ENCODE results near the gene ODF4. TPM values are rescaled to one million over a fixed set of nuclear protein-coding genes. Genes with fewer than 3 reads are reported as not detected.

Gene ODF4
- total and polyA plus RNA-seq, 2 of the 4 experiments (the other 2 are of a cell fraction), result not detected

GRCh38 chr17:8382052-8382879 is 42.6 kb downstream of the ODF4 start:
- H3K18ac ChIP-seq (ENCODE audit: low read depth, low read length), result no peak overlapping the region
- peak overlapping the region; percentile 98 for H3K4me3 ChIP-seq (ENCODE audit: insufficient read depth, low read depth, low read length)
- H4K5ac ChIP-seq (ENCODE audit: low read depth, low read length), result peak overlapping the region; percentile 5
- peak overlapping the region; percentile 67 for H3K4ac ChIP-seq (ENCODE audit: low read depth, low read length)
- H3K14ac ChIP-seq (replicated peaks; ENCODE audit: low read depth, low read length), result peak overlapping the region; percentile 79
- peak overlapping the region; percentile 71 for H2AK5ac ChIP-seq (ENCODE audit: low read depth, low read length)
- H3K27me3 ChIP-seq (ENCODE audit: control insufficient read depth, insufficient read depth, low read length), result no peaks in the 10 kb centered on the region
- peak overlapping the region; percentile 96 for H3K9ac ChIP-seq (ENCODE audit: low read depth, low read length)
- peak overlapping the region; percentile 53 to 83; a peak in 3 of 4 replicates for H4K8ac ChIP-seq (ENCODE audit: low read depth in 2 of 2, low read length in 2 of 2)
- ATAC-seq (ENCODE audit: low read depth), result no peak
- DNase-seq, result no peak
- peak overlapping the region; percentile 51 for H4K91ac ChIP-seq (ENCODE audit: insufficient read depth, low read depth, low read length)
- H3K4me1 ChIP-seq (ENCODE audit: control insufficient read depth, insufficient read depth, low read length), result peaks cover 14% of the 10 kb centered on the region
- H3K27ac ChIP-seq (ENCODE audit: insufficient read depth, low read length), result peak overlapping the region; percentile 65
- peaks cover 37% of the 10 kb centered on the region for H4K20me1 ChIP-seq (ENCODE audit: insufficient read depth, low read length)
- H2AFZ ChIP-seq (replicated peaks; ENCODE audit: low read length, poor library complexity), result no peak overlapping the region
- no peaks in the 10 kb centered on the region for H3K9me3 ChIP-seq (ENCODE audit: control insufficient read depth, insufficient read depth, low read length)
- no peak overlapping the region for H2BK20ac ChIP-seq (ENCODE audit: low read depth, low read length)
- peak overlapping the region; percentile 94 for H3K56ac ChIP-seq (ENCODE audit: extremely low read depth, insufficient read depth, low read length)
- peak overlapping the region; percentile 95 for H2AK9ac ChIP-seq (replicated peaks; ENCODE audit: low read depth, low read length, poor library complexity)
- H2BK5ac ChIP-seq (ENCODE audit: low read depth, low read length, poor library complexity, severe bottlenecking), result peak overlapping the region; percentile 63
- peaks cover 4% of the 10 kb centered on the region for H3K9me1 ChIP-seq (ENCODE audit: insufficient read depth, low read length)
- dilution Hi-C loops (cut with HindIII; ENCODE audit: low sequenced_read_pairs, unreplicated experiment), result no loop called here
- no peak overlapping the region for H2BK120ac ChIP-seq (ENCODE audit: low read depth, low read length)
- peaks cover 2 to 28% of the 10 kb centered on the region in 2 experiments; a peak in 3 of 4 replicates for H3K79me1 ChIP-seq (ENCODE audit: low read depth in 1 of 2, low read length in 2 of 2)
- ChIA-PET CTCF (interaction anchor here (0.6 kb wide), 2 partner anchors 341 to 436 kb away, joined by 3 read pairs; no protein-coding TSS in a partner anchor), POLR2A (ENCODE audit: unreplicated experiment) (interaction anchor here (0.5 to 0.7 kb wide), 3 partner anchors 49 to 290 kb away, joined by 3 to 7 read pairs (median 4); no protein-coding TSS in a partner anchor)
- WGBS, 2 experiments (ENCODE audit: extremely low coverage in 2 of 2, insufficient read length in 1 of 2), result no CpG with 5 or more reads among the region's 27 CpGs
- H3K4me2 ChIP-seq (ENCODE audit: low read depth, low read length), result peak overlapping the region; percentile 96
- no peak overlapping the region for H2BK15ac ChIP-seq (ENCODE audit: low read depth, low read length)
- peak; percentile 64 for TF ChIP-seq CEBPB (IDR thresholded peaks at IDR 0.05; ENCODE audit: low read depth, low read length)
- TF ChIP-seq CHD1 (IDR thresholded peaks at IDR 0.05; ENCODE audit: low read depth, low read length), result peak; percentile 41; the same call in 1 of the 2 replicates
- TF ChIP-seq MAFK (IDR thresholded peaks at IDR 0.05; ENCODE audit: low read depth, low read length), result no peak
- in situ Hi-C loops (cut with MboI; ENCODE audit: low sequenced_read_pairs), result no loop called here
- TSS peak; percentile 68 for BruUV-seq (replicated peaks)
- intact Hi-C loops (cut with micrococcal nuclease), result loop anchor here (10.0 kb wide), 1 partner anchor 243 kb away; no protein-coding TSS in a partner anchor
- peak overlapping the region; percentile 82 for H3K23ac ChIP-seq (ENCODE audit: low read depth, low read length)
- H3K36me3 ChIP-seq (ENCODE audit: control insufficient read depth, insufficient read depth, low read length), result peaks cover 24% of the 10 kb centered on the region
